GM19025 (cell line): ENCODE measurements around the gene IL17A.

Experiments
- ATAC-seq: cut with Tn5 transposase; IDR thresholded peaks from one replicate; pipeline ENCODE4 v1.9.1; 2021; ENCODE audit warnings: mild to moderate bottlenecking, low read depth, moderate library complexity; ENCODE audit not compliant: unreplicated experiment

Gene IL17A

DNA sequence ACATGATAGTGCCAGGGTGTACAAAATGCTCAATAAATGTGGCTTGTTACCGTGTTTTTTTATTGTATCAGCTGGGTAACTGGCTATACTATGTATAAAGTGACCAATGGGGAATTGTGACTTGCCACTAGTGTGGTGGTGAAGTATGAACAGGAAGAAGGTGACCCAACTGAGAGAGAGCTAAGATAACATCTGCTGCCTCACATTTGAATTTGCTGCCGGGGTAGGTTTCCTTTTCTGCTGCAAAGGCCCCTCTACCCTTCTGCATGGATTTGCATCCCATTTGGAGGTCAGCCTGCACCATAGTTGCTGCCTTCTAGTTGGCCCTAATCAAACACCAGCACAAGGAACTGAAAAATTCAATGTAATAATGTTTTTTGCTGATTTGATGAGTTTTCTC, 24.1 kb downstream of the IL17A start:
- ATAC-seq: peak; percentile 57

DNA sequence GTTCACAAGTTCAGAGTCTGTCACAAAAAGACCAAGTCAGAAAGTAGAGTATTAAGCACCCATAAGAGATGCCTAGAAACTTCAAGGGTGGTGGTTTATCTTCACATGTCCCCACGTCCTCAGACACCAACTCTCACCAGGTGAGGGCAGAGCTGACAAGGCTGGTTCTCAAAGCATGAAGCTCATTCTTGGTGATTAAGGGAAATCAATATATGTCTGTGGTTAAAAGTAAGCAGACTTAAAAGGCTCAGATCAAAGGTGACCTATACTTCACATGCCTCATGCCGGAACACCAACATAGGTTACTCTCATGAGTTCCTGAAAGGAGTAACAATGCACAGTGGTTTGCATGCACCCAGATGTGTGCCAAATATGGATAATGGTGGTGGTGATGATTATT, 27.0 kb downstream of the IL17A start:
- ATAC-seq: no peak

DNA sequence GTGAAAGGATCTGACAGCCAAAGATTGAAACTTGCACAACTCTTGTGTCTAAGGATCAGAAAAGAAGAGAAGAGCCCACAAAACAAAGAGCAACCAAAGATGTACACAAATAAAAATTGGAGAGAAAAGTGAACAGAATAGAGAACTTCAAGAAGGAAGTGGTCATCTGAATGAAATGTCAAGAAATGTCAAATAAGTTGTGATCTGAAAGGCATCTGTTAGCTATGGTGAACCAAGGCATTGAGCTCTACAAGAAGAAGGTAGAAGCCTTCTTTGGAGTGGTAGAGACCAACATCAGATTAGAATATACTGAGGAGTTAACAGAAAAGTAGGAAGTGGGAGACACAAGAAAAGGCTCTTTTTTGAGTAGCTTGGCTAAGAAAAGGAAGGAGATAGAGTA, 29.6 kb downstream of the IL17A start:
- ATAC-seq: no peak

DNA sequence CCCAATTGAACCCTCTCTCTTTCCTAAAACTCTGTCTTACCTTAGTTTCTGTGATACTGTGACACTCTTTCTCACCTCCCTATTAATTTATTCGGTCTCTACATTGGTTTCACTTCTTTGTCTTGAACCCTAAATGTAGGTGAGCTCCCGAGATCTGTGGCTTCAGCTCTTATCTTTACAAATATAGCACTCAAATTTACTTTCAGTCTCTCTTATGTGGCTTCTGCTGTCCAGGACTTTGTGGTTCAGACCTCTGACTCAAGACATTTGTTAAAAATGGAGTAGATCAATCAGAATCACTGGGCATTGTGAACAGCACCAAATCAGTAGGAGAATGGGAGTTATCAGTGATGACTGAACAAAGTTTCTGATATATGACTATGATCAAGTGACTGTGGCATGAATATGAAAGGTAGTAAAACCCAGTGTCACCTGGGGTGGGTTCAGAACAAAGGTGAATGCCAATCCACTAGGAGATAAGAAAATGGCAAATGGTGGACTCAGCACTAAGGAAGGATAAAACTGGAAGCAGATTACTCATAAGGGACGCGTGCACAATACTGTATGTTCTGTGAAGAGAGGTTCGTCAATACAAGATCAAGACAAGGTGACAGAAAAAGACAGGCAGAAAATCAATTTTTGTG, 30.9 kb downstream of the IL17A start:
- ATAC-seq: no peak

DNA sequence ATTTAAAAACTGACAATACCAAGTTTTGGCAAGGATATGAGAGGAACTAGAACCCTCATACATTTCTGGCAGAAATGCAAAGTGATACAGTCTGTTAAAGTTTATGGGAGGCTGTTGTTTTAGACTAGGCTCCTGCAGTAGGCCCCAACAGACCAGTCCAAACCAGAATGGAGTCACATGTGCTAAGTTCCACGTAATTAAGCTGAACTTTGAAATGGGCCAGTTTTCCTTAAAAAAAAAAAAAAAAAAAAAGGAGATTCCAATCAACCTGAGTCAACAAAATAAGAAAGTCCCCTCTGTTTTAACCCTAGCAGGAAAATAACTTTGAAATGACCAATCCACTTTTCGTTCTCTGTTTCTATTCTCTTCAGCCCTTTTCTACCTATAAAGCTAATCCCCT, 31.6 kb downstream of the IL17A start:
- ATAC-seq: no peak

DNA sequence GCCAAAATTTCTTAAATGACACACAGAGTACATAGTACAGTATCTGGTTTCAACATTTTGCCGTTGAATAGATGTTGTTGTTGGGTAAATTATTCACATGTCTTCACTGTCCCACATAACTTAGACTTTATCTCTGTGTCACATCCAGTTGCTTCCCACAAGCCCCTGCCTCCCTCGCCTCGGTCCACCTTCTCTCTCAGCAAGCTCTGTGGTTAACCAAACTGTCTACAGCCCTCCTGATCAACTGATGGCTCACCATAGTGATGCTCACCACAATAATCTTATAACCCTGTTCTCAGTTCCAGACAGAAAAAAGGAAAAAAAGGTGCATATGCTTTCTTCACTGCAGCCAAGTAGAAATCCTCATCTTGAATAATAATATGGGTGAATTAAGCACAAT, 35.1 kb downstream of the IL17A start:
- no peak for ATAC-seq

DNA sequence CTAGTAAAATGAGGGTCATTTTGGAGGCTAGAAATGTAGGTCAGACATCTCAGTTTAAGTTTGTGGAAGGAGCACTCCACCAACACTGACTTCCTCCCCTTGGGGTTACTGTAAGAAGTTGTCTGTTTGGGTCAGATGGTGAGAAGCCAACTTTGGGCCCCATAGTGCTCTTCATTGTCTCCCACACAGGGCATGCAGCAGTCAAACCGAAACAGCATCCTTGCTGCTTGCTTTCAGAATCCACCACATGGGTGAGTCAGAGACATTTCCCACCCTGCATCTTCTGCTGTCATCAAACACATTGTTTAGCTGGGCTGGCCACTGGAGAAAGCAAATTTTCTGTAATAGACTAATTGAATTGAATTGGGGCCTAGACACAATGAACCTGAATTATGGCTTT, 41.3 kb downstream of the IL17A start:
- ATAC-seq: peak; percentile 100

DNA sequence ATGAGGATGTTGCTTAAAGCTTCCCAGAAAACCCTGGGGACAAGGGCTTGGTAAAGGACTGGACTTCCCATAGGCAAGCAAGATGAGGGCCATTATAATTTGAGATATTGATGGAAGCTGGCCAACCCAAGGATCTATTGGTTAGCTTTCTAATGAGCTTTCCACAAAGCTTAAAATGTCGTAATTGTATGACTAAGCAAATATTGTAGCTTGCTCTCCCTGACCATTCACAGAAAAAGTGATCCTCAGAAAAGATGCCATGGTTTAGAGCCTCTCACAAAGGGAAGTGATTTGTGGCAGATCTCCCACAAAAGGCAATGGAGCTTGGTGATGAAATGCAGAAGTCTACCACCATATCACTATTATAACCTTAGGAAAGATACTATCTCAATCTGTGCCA, 44.5 kb downstream of the IL17A start:
- no peak for ATAC-seq

DNA sequence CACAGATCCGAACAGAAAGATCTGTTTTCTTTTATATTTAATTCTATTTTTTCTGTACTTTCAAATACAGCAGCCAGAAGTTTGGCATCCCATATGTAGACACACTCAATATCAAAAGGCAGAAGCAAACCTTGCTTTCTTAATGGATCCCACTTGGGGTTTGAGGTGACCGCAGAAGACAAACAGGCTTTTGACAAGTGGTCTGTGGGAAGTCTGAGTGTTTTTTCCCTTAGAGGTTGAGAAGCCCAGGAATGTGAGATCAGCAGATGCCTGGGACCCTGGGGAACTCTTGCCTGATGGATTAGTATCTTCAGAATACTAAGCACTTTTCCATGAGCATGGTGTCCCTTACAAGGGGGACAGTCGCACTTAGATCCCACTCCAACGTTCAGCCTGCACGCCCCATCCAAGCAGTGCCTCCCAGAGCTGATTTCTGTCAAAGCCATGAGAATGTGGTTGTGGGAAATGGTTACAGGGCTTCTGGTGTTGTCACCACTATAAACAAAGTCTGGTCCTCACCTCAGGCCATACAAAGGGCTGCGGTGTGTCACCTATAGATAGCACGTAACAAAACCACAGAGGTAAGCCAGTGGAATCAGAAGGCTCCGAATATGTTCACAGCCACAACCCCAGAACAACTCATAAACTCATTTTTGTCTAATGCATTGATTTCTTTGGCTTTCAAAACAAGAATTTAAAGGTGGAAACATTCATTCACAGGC, 45.4 kb downstream of the IL17A start:
- no peak for ATAC-seq

DNA sequence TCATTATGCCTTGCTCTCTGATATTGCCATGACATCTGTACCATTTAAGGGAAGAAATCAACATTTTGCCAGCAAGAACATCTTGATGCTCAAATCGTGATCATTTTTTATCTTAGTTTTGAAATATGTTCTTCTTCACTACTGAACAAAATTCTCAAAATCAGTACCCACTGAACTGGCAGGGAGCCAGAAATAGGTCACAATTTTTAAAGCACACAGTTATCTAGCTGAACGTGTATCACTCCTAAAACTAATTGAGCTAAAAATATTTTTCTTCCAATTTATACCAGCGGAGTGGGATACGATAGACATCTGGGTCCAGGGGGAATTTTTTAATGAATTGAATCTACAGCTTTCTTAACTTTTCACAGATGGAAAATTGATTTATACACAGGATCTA, 46.8 kb downstream of the IL17A start:
- no peak for ATAC-seq

DNA sequence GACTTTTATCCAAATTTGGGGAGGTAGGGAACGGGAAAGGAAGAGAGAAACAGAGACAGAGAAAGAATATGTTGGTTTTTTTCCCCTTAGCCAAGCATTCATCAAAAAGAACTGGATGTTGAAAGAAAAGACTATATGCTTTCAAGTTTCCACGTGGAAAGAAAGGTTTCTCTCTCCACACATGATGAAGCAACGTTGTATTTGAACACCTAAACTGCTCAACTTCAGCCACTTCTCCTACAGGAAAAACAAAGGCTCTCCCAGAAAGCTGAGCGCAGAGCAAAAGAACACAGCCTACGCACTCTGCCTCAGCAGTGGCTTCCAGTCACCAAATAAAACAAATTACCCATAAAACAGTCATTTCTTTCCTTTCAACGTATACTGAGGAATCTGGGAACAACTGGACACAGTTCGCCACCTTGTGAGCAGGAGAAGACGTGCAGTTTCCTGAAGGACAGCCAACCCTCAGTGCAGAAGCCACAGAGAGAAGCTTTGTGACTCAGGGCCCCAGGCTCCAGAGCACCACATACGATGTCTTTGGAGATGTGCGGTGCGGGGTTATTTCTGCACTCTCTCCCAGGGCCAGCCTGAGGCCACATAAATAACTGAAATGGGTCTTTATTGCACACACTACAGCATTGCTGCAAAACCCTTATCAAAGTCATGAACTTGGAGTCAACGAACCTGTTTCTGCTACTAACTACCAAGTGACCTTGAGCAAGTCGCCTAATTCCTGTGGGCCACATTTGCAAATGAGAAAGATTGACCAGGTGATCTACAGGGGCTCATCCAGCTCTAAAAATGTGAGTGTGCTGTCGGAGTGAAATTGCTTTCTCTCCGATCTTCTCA, 48.0 kb downstream of the IL17A start:
- peak; percentile 77 for ATAC-seq
